NCI-H146 treated with DMSO at 0.1 percent for 48 hours (cell line): ENCODE measurements around the gene HABP4.
A peak's percentile ranks its signal among the peaks of the same experiment; 100 is the strongest.

ENCODE experiments used
- DNase-seq: peaks from one replicate; lab custom pipeline; 2025; ENCODE audit not compliant: unreplicated experiment; lab: John Stamatoyannopoulos, UW

HABP4 gene

GRCh38 chr9:96449845-96450612, at the start of gene HABP4:
TSS of gene HABP4 (plus strand) at chr9:96450169. CDS start at chr9:96450280, 111 bp downstream.
- DNase-seq: peak; percentile 62

GRCh38 chr9:96408409-96409280, 41.3 kb upstream of the HABP4 start:
- DNase-seq: no peak

- DNase-seq: no peak
These were observed 38.7 kb upstream of the HABP4 start for GRCh38 chr9:96411129-96411838.

GRCh38 chr9:96412174-96412913, 37.6 kb upstream of the HABP4 start:
- DNase-seq: no peak

DNA sequence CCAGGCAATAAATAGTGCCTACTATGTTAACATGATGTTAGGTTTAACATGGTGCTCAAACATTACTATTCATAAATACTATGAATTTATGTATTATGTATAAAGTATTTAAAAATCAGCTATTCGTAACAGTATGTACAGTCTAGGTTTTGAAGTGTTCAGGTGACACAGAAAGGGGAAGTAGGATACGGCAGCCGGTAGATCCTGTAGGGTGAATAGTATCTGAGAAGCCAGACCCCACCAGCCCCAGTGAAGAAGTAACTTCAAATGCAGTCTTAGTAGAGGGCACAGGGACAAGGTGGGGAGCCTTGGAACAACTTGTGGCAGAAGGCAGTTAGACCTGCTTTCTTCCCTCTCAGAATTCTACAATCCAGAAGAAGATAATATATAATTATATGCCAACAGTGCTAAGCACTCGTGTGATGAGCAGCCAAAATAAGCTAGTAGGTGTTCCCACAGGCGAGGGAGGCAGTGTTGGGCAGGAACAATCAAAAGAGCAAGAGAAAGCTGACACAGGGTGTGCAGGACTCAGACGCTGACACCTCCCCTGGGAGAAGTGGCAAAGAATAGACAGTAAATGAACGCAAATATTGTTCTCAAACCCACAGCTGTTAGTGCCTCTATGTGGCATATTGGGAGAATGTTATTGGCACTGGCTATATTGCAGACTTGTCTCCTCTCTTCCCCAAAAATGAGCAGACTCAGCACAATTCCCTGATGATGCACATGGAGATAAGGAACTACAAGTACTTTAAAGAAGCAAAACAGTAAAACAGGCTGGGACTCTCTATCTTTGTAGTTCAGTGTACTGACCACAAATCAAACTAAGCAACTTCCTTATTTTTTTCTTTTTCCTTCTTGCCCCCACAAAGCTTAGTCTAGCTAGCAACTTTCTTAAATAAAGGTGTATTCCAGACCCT, 36.4 kb upstream of the HABP4 start:
- DNase-seq: no peak

DNA sequence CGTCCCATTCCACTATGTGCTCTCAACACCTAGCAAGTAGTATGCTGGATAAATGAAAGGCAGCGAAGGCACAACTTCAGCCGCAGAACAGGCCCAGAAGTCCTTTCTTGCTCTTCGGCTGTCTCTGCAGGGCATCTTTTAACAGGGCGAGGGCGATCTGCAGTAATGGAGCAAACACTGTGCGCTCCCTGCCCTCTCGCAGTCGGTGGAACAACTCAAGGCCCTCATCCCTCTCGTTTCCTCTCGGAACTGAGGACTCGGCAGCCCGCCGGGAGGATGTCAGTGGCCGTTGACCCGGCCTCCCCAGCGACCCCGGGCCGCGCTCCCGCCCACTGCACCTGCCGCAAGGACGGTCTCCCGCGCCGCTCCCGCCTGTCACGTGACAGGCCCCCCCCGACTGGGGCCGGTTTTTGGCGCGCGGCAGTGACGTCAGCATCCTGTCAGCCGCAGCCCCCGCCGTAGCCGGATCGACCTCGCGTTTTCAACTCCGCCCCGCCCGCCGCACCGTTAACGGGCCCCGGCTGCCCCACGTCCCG, 32.9 kb upstream of the HABP4 start:
- peak; percentile 42 for DNase-seq

- DNase-seq: no peak
These were observed 32.3 kb upstream of the HABP4 start for GRCh38 chr9:96417661-96418082.

- peak; percentile 84 for DNase-seq
These were observed 31.7 kb upstream of the HABP4 start, which contains the start of gene ZNF367 for GRCh38 chr9:96418083-96418919. TSS of gene ZNF367 (minus strand) at chr9:96418370. CDS start at chr9:96418032, 338 bp downstream.

- peak; percentile 53 for DNase-seq
These were observed 30.9 kb upstream of the HABP4 start for GRCh38 chr9:96418920-96419690.

GRCh38 chr9:96419691-96419969, 30.3 kb upstream of the HABP4 start:
- DNase-seq: no peak

DNA sequence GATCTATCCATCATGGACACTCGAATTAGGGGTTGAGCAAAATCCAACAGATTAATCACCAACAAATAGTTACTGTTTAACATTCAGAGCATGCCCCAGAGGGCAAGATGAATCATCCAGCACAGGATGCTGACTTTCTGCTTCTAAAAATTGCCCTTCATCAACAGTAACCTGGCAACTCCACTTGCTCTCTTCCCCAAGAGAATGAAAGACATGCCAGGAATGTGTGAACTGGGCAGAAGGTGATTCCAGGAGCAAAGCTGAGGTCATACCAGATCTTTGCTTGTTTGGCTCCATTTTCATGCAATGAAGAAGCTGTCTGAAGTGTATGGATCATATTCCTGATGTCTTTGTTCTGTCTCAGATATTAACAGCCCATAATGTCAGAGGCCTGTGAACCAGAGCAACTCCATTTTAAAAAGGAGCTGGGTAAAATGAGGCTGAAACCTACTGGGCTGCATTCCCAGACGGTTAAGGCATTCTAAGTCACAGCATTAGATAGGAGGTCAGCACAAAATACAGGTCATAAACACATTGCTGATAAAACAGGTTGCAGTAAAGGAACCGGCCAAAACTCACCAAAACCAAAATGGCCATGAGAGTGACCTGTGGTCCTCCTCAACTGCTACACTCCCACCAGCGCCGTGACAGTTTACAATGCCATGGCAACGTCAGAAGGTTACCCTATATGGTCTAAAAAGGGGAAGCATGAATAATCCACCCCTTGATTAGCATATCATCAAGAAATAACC, 29.3 kb upstream of the HABP4 start:
- peak; percentile 10 for DNase-seq

DNA sequence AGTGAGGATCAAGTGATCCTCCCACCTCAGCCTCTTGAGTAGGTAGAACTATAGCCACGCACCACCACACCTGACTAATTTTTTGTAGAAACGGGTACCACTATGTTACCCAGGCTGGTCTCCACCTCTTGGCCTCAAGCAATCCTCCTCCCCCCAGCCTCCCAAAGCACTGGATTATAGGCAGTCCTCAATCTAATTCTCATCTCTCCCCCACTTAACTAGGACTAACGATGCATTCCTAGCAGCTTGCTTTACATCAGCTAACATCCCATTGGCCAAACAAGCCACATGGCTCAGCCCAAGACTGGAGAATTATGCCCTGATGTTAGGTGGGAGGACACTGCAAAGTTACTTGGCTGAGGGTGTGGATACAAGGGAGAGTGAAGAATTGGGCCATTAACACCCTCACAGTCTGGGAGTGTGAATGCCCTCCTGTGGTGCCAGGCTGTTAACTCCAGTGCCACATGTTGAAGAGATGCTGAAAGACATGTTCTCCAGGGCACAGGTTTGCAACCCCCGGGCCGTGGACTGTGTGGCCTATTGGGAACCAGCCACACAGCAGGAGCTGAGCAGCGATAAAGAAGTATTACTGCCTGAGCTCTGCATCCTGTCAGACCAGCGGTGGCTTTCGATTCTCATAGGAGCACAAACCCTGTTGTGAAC, 26.5 kb upstream of the HABP4 start:
- DNase-seq: no peak

- no peak for DNase-seq
These were observed 26.0 kb upstream of the HABP4 start for GRCh38 chr9:96423985-96424336.

DNA sequence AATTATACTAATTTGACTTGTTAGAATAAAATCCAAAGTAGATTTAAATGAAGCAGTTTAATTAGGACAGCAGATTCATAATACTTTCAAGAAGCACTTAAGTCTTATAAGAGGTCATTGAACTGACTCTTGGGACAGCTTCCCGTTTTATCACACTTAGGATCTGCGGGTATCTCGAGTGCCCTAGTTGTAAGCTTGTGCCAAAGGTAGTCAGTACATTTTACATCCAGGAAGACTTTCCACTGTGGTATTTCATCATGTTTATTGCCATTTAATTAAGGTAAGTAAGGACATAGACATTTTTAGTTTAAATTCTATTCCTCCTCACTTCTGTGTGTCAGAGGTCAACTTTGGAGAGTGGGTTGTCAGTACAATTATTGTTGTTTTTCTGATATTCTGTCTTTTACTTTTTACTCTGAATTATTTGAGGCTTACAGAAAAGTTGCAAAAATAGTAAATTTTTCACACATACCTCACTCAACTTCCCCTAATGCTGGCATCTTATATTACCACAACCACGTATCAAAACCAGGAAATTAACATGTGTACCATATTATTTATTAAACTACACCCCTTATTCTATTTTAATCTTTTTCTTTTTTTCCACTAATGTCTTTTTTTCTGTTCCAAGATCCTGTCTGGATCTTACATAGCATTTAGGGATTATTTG, 24.3 kb upstream of the HABP4 start:
- no peak for DNase-seq

- no peak for DNase-seq
These were observed 20.2 kb upstream of the HABP4 start for GRCh38 chr9:96429732-96430131.

DNA sequence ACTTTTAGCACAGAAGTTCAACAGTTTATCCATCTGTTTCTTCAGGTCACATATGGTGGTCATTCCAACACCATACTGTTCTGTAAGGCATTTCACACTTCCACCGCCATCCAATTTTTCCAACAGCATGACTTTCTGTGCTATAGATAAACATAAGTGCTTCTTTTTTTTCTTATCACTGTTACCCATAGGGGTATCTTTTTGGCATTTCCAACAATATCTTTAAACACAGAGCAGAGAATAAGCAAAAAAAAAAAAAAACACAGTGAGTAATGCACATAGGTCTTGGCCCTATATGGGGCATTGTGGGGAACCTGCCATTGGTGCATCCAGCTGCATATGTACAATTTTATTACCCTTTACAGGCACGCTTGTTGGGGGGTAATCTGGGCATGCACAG, 19.6 kb upstream of the HABP4 start:
- DNase-seq: no peak
